Liver (tissue), 9 donors: Measurements from ENCODE around the gene ELMO2. TPM values are rescaled to one million over a fixed set of nuclear protein-coding genes. Genes with fewer than 3 reads are reported as not detected.
"Not testable (repeated sequence)": the region's sequence is repeated elsewhere in the genome, so short reads cannot be mapped to it uniquely, and the experiment has no call there.

Experiments
- DNase-seq: peaks from one replicate; pipeline ENCODE4 v3.0.0-alpha.2; 2017; ENCODE audit warnings: low spot score
- H3K27ac ChIP-seq, 2 donors: one replicate each; pipeline ENCODE4 v1.7.0; 2013; ENCODE audit warnings: inconsistent platforms in 2 of 2, low read length in 2 of 2, control low read depth in 1 of 2, low read depth in 1 of 2, mild to moderate bottlenecking in 1 of 2
- H3K27me3 ChIP-seq, 4 donors: one replicate each; pipeline versions ENCODE4 v1.6.1 to v1.7.0; 2013; ENCODE audit warnings: low read length in 3 of 4, inconsistent platforms in 1 of 4, mild to moderate bottlenecking in 1 of 4, moderate library complexity in 1 of 4; ENCODE audit not compliant: control insufficient read depth in 4 of 4, insufficient read depth in 4 of 4
- H3K36me3 ChIP-seq, 4 donors: one replicate each; pipeline versions ENCODE4 v1.6.1 to v1.7.0; 2013; ENCODE audit warnings: low read length in 3 of 4, mild to moderate bottlenecking in 3 of 4, low read depth in 1 of 4, moderate library complexity in 1 of 4; ENCODE audit not compliant: control insufficient read depth in 4 of 4, insufficient read depth in 3 of 4
- H3K4me1 ChIP-seq, 4 donors: one replicate each; pipeline versions ENCODE4 v1.6.1 to v1.7.0; 2013; ENCODE audit warnings: low read length in 3 of 4, mild to moderate bottlenecking in 3 of 4, moderate library complexity in 1 of 4; ENCODE audit not compliant: control insufficient read depth in 4 of 4, insufficient read depth in 4 of 4
- H3K4me3 ChIP-seq, 3 donors: one replicate each; pipeline versions ENCODE4 v1.6.1 to v1.7.0; 2013; ENCODE audit warnings: low read length in 3 of 3, control low read depth in 1 of 3, low read depth in 1 of 3, mild to moderate bottlenecking in 1 of 3
- H3K9ac ChIP-seq, 2 donors: one replicate each; pipeline ENCODE4 v1.7.0; 2013; ENCODE audit warnings: low read length in 2 of 2, mild to moderate bottlenecking in 2 of 2, moderate library complexity in 2 of 2, control low read depth in 1 of 2, low read depth in 1 of 2
- H3K9me3 ChIP-seq, 4 donors: one replicate each; pipeline versions ENCODE4 v1.6.1 to v1.7.0; 2013; ENCODE audit warnings: low read length in 3 of 4; ENCODE audit not compliant: control insufficient read depth in 4 of 4
- ATF3 ChIP-seq: IDR thresholded peaks from 2 replicates; pipeline ENCODE4 v1.6.1; 2016; ENCODE audit warnings: antibody characterized with exemption
- CTCF ChIP-seq: fragments of 150-350 bp; IDR thresholded peaks from 2 replicates; pipeline ENCODE4 v1.5.1; 2017; ENCODE audit warnings: improper control_type of control experiment, low read depth, low read length; ENCODE audit not compliant: missing input control
- EGR1 ChIP-seq, 2 donors: IDR thresholded peaks; 2 replicates each; pipeline ENCODE4 v1.6.1; 2016 to 2018; ENCODE audit warnings: antibody characterized with exemption in 2 of 2, low read depth in 2 of 2
- FOXA1 ChIP-seq: IDR thresholded peaks from 2 replicates; pipeline ENCODE4 v1.6.1; 2016; ENCODE audit warnings: antibody characterized with exemption
- FOXA2 ChIP-seq: IDR thresholded peaks from 2 replicates; pipeline ENCODE4 v1.6.1; 2016; ENCODE audit warnings: antibody characterized with exemption
- GABPA ChIP-seq, 2 donors: IDR thresholded peaks in 1 of 2; conservative IDR thresholded peaks in 1 of 2; 2 replicates each; pipeline ENCODE4 v1.6.1; 2016; ENCODE audit warnings: antibody characterized with exemption in 2 of 2, mild to moderate bottlenecking in 1 of 2, moderate library complexity in 1 of 2
- HNF4A ChIP-seq, 2 donors: conservative IDR thresholded peaks; 2 replicates each; pipeline ENCODE4 v1.6.1; 2016; ENCODE audit warnings: antibody characterized with exemption in 2 of 2, mild to moderate bottlenecking in 2 of 2
- HNF4G ChIP-seq: IDR thresholded peaks from 2 replicates; pipeline ENCODE4 v1.6.1; 2016; ENCODE audit warnings: antibody characterized with exemption
- JUND ChIP-seq, 2 donors: IDR thresholded peaks; 2 replicates each; pipeline ENCODE4 v1.6.1; 2016; ENCODE audit warnings: antibody characterized with exemption in 2 of 2
- MAX ChIP-seq: IDR thresholded peaks from 2 replicates; pipeline ENCODE4 v1.6.1; 2016; ENCODE audit warnings: antibody characterized with exemption
- NR2F2 ChIP-seq: IDR thresholded peaks from 2 replicates; pipeline ENCODE4 v1.6.1; 2016; ENCODE audit warnings: antibody characterized with exemption
- RAD21 ChIP-seq, 2 donors: IDR thresholded peaks; 2 replicates each; pipeline ENCODE4 v1.6.1; 2016; ENCODE audit warnings: antibody characterized with exemption in 2 of 2, mild to moderate bottlenecking in 2 of 2
- REST ChIP-seq: IDR thresholded peaks from 2 replicates; pipeline ENCODE4 v1.6.1; 2016; ENCODE audit warnings: antibody characterized with exemption, mild to moderate bottlenecking
- RXRA ChIP-seq, 2 donors: IDR thresholded peaks; 2 replicates each; pipeline ENCODE4 v1.6.1; 2017 to 2018; ENCODE audit warnings: antibody characterized with exemption in 2 of 2, mild to moderate bottlenecking in 1 of 2
- SP1 ChIP-seq: IDR thresholded peaks from 2 replicates; pipeline ENCODE4 v1.6.1; 2018; ENCODE audit warnings: antibody characterized with exemption, mild to moderate bottlenecking
- TAF1 ChIP-seq: conservative IDR thresholded peaks from 2 replicates; pipeline ENCODE4 v1.6.1; 2016; ENCODE audit warnings: antibody characterized with exemption, mild to moderate bottlenecking
- YY1 ChIP-seq: IDR thresholded peaks from 2 replicates; pipeline ENCODE4 v1.6.1; 2016; ENCODE audit warnings: antibody characterized with exemption, mild to moderate bottlenecking
- ZBTB33 ChIP-seq: IDR thresholded peaks from 2 replicates; pipeline ENCODE4 v1.6.1; 2016; ENCODE audit warnings: antibody characterized with exemption
- WGBS: extraction: QIAGEN DNeasy Blood & Tissue Kit; methylation state at CpG from one replicate; pipeline ENCODE4 v1.1.7; 2013; 5-methylcytosine and 5-hydroxymethylcytosine counted together
- polyA plus RNA-seq, 2 donors: library from polyadenylated mRNA; stranded (reverse) in 1 of 2; unstranded in 1 of 2; fragments of 200-250 nt in 1 of 2; fragments of >200 nt in 1 of 2; fragmentation: Nextera tagmentation in 1 of 2; extraction: Ambion mirVana in 1 of 2; gene quantifications; one replicate each; pipeline versions ENCODE4 v1.2.1 to v1.2.3, GENCODE V29; 2013 to 2015
- total RNA-seq, 2 donors: library from RNA; depleted of rRNA; stranded (reverse); fragments of >200 nt; gene quantifications; one replicate each; pipeline ENCODE4 v1.2.3, GENCODE V29; 2014
- donor health status: healthy.
- donor health status: healthy.
- donor health status: healthy.
- donor health status: healthy.
- donor health status: healthy.

Gene ELMO2
- total and polyA plus RNA-seq, 4 donors: 7.9 to 16.0 (median 13.9) TPM

- no peak for TF ChIP-seq TAF1
Observed at GRCh38 chr20:46388937-46389336, 17.5 kb downstream of the ELMO2 start (continued).

- TF ChIP-seq JUND (IDR thresholded peaks at IDR 0.05) (no peak), RAD21 (IDR thresholded peaks at IDR 0.05) (no peak), FOXA2 (no peak)
- WGBS: 90% methylated on average over 5 of the region's 5 CpGs
- H3K4me3 ChIP-seq: no peak overlapping the region
- no peak overlapping the region for H3K27ac ChIP-seq
- H3K27me3 ChIP-seq: no peaks in the 10 kb centered on the region
- H3K9ac ChIP-seq: no peak overlapping the region
- H3K4me1 ChIP-seq: no peaks in the 10 kb centered on the region
- peaks cover 13 to 73% (median 61%) of the 10 kb centered on the region in 4 donors for H3K36me3 ChIP-seq
- DNase-seq: no peak
- H3K9me3 ChIP-seq: no peaks in the 10 kb centered on the region
Observed at GRCh38 chr20:46388201-46388836, 18.1 kb downstream of the ELMO2 start.

GRCh38 chr20:46387054-46387453, 19.4 kb downstream of the ELMO2 start:
- H3K27me3 ChIP-seq, H3K27ac ChIP-seq, H3K4me3 ChIP-seq, H3K4me1 ChIP-seq, H3K9ac ChIP-seq, H3K9me3 ChIP-seq, DNase-seq: not testable (repeated sequence)
- 96% methylated on average over 3 of the region's 3 CpGs for WGBS
- H3K36me3 ChIP-seq: peaks cover 17 to 78% (median 58%) of the 10 kb centered on the region in 4 donors

- TF ChIP-seq ZBTB33: no peak
- TF ChIP-seq JUND (IDR thresholded peaks at IDR 0.05): no peak
- TF ChIP-seq EGR1 (IDR thresholded peaks at IDR 0.05; ENCODE audit: low read depth in 2 of 2): no peak
- TF ChIP-seq MAX: no peak
- no peak for TF ChIP-seq RXRA (IDR thresholded peaks at IDR 0.05)
- TF ChIP-seq NR2F2: no peak
- TF ChIP-seq GABPA (IDR thresholded peaks at IDR 0.05 in 1 of 2, conservative IDR thresholded peaks at IDR 0.05 in 1 of 2): no peak
- TF ChIP-seq FOXA2: no peak
- TF ChIP-seq FOXA1: no peak
- no peak for TF ChIP-seq REST
- TF ChIP-seq SP1: no peak
- TF ChIP-seq HNF4G: no peak
- TF ChIP-seq YY1: no peak
- TF ChIP-seq RAD21 (IDR thresholded peaks at IDR 0.05): no peak
- no peak for TF ChIP-seq CTCF
- TF ChIP-seq HNF4A (conservative IDR thresholded peaks at IDR 0.05): no peak
- no peak for TF ChIP-seq ATF3
- no peak overlapping the region for H3K4me3 ChIP-seq
- H3K27ac ChIP-seq: no peak overlapping the region
- no peaks in the 10 kb centered on the region for H3K4me1 ChIP-seq
- WGBS: 89% methylated on average over 2 of the region's 2 CpGs
- H3K27me3 ChIP-seq: no peaks in the 10 kb centered on the region
- no peak overlapping the region for H3K9ac ChIP-seq
- no peak for DNase-seq
- no peaks in the 10 kb centered on the region for H3K9me3 ChIP-seq
- H3K36me3 ChIP-seq: peaks cover 11 to 83% (median 52%) of the 10 kb centered on the region in 4 donors
Observed at GRCh38 chr20:46378412-46379009, 27.9 kb downstream of the ELMO2 start.
